Activated T-cell treated with anti-CD3 and anti-CD28 coated beads, Interleukin-2, amount 50 U/mL, for 4 hours (primary cell): ENCODE data around the gene TAF11L6. TPM values are rescaled to one million over a fixed set of nuclear protein-coding genes. Genes with fewer than 3 reads are reported as not detected.
"Not testable (repeated sequence)": the region's sequence is repeated elsewhere in the genome, so short reads cannot be mapped to it uniquely, and the experiment has no call there.

Source experiments
- ATAC-seq, 2 donors: fragments of 200-7000 bp; cut with Tn5 transposase; one replicate each; pipeline ENCODE4 v1.10.0; 2021
- DNase-seq: peaks from one replicate; pipeline ENCODE4 v3.0.0-alpha.2; 2020
- H3K27me3 Mint-ChIP-seq: one replicate; pipeline ENCODE4 v1.8.0; 2021; ENCODE audit warnings: low read depth, mixed read lengths
- H3K36me3 Mint-ChIP-seq: one replicate; pipeline ENCODE4 v1.8.0; 2022; ENCODE audit warnings: mixed read lengths; ENCODE audit not compliant: insufficient read depth
- H3K4me1 Mint-ChIP-seq: one replicate; pipeline ENCODE4 v1.8.0; 2021; ENCODE audit warnings: low read depth, mixed read lengths
- H3K4me3 Mint-ChIP-seq: one replicate; pipeline ENCODE4 v1.8.0; 2021; ENCODE audit warnings: mild to moderate bottlenecking, moderate library complexity, mixed read lengths
- H3K9me3 Mint-ChIP-seq: one replicate; pipeline ENCODE4 v1.8.0; 2021; ENCODE audit warnings: mixed read lengths
- total RNA-seq, 3 donors: library from RNA; stranded (reverse); gene quantifications; one replicate each; pipeline ENCODE4 v1.2.1, GENCODE V29; 2021

The TAF11L6 gene
- not detected for total RNA-seq

DNA sequence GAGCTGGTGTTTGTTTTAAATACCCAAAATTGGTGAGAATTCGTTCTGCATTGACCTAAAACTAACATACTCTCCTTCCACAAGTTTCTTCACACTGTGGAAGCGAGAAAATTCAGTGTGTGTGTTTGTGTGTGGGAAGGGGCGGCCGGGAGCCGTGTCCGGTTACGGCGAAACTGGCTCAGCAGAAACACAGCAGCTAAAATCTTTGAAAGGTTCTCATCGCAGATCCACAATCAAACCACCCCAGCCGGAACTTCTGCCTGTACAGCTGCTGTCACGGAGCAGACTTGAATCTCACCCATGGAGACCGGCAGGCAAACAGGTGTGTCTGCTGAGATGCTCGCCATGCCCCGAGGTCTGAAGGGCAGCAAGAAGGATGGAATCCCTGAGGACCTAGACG, at the start of gene TAF11L6:
Gene TAF11L6 (plus strand): TSS at position 301 of the 400 bp plus-strand sequence.
- H3K4me3 Mint-ChIP-seq, DNase-seq, H3K27me3 Mint-ChIP-seq, H3K36me3 Mint-ChIP-seq, ATAC-seq, H3K4me1 Mint-ChIP-seq, H3K9me3 Mint-ChIP-seq: not testable (repeated sequence)

DNA sequence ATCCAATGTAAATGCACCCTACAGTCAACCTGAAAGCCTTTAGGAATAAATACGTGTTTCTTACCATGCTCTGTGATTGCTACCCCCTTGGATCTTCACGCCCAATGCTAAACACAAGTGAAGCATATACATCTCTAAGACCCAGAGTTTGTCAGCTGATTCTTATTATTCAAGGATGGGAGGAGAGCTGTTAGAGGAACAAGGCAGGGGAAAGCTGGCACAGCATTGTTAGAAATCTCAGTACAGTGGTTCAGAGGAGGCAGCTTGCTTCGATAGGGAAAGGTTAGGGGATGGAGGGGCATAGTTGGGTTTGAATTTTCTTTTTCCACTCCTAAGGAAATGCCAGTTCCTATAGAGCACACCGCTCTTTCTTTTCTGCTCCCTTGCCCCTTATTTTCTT, 47.1 kb upstream of the TAF11L6 start:
- Mint-ChIP-seq H3K9me3 (no peaks in the 10 kb centered on the region), H3K36me3 (no peaks in the 10 kb centered on the region), H3K4me3 (no peak overlapping the region), H3K27me3 (no peaks in the 10 kb centered on the region), H3K4me1 (no peaks in the 10 kb centered on the region)
- DNase-seq (no peak), ATAC-seq (no peak)

DNA sequence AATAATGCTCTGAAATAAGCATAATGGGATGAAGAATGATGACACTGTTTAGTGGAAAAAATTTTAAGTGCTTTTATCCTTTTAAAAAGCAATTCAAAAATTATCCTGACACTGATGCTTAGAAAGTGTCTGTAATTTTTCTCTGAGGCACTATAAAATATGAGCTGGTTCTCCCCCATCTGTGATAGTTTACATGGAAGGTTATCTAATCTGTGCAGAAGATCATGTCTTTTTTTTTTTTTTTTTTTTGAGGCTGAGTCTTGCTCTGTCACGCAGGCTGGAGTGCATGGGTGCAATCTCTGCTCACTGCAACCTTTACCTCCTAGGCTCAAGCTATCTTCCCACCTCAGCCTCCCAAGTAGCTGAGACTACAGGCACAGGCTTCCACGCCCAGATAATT, 45.7 kb upstream of the TAF11L6 start:
- Mint-ChIP-seq H3K4me3 (no peak overlapping the region), H3K27me3 (no peaks in the 10 kb centered on the region), H3K36me3 (no peaks in the 10 kb centered on the region), H3K9me3 (no peaks in the 10 kb centered on the region), H3K4me1 (no peaks in the 10 kb centered on the region)
- DNase-seq (no peak), ATAC-seq (no peak)

DNA sequence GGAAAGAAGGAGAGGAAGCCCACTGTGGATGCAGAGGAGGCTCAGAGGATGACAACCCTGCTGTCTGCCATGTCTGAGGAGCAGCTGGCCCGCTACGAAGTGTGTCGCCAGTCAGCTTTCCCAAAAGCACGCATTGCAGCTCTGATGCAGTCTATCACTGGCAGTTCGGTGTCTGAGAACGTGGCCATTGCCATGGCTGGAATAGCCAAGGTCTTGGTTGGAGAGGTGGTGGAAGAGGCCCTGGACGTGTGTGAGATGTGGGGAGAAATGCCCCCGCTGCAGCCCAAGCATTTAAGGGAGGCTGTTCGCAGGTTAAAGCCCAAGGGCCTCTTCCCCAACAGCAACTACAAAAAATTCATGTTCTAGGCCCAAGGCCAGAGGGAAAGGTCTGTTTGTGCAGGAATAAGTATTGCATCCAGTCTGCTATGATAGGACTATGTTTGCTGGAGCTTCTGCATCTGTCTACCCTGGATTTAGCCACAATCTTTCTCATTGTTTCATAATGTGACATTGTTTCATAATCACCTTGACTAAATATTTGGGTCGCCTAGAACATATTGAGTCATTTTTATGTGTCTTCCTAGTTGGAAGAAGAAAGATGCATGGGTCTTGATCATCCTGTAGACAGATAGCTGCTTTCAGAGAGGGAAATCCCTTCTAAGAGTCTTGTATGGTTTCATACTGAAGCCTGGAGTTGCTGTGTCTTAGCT, 41.9 kb upstream of the TAF11L6 start:
- not testable (repeated sequence) for H3K9me3 Mint-ChIP-seq, H3K4me1 Mint-ChIP-seq, H3K4me3 Mint-ChIP-seq, H3K27me3 Mint-ChIP-seq, ATAC-seq, DNase-seq, H3K36me3 Mint-ChIP-seq

DNA sequence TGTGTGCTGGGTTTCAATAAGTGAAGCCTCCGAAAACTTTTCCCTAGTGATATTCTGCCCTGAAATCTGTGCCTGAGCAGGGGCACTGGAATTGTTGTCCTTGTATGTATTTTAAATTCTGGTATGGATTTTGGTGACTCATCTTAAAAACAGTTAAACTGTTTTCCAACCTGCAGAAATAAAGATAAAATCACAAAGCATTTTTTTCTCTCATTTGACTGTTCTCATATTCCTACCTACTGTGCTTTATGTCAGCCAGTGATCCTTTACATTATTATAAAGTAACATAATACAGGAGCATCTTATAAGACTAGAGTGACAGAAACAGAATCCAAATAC, 41.3 kb upstream of the TAF11L6 start:
- no peak for ATAC-seq
- H3K4me3 Mint-ChIP-seq, result no peak overlapping the region
- H3K9me3 Mint-ChIP-seq, result peaks cover 10% of the 10 kb centered on the region
- DNase-seq, result no peak
- H3K27me3 Mint-ChIP-seq, result no peaks in the 10 kb centered on the region
- H3K36me3 Mint-ChIP-seq, result no peaks in the 10 kb centered on the region
- H3K4me1 Mint-ChIP-seq, result no peaks in the 10 kb centered on the region

DNA sequence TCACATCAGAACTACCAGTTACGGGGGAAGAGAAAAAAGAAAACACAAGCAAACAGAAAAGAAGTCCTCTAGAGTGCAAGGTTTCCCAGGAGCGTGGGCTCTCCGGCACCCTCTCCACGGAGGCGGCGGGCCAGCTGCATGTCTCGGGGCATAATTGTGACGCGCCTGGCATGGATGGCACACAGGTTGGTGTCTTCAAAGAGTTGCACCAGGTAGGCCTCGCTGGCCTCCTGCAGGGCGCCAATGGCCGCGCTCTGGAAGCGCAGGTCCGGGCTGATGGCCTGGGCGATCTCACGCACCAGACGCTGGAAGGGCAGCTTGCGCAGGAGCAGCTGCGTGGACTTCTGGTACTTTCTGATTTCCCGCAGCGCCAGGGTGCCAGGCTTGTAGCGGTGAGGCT, 37.2 kb upstream of the TAF11L6 start:
- not testable (repeated sequence) for ATAC-seq, H3K4me1 Mint-ChIP-seq, H3K4me3 Mint-ChIP-seq, H3K27me3 Mint-ChIP-seq, DNase-seq, H3K36me3 Mint-ChIP-seq
- H3K9me3 Mint-ChIP-seq, result peaks cover 19% of the 10 kb centered on the region

DNA sequence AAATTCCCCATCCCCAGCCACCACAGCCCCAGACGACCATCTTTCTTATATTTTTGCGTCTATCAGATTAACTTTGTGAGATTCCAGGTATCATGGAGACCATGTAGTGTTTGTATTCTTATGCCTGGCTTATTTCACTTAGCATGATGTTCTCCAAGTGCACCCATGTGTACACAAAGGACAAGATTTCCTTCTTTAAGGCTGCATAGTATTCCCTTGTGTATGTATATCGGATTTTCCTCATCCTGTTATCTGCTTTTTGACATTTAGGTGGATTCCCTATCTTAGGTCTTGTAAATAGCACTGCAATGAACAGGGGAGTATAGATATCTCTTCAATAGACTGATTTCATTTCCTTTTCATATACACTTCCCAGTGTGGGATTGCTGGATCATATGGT, 35.7 kb upstream of the TAF11L6 start:
- no peak for DNase-seq
- Mint-ChIP-seq H3K4me1 (no peaks in the 10 kb centered on the region), H3K4me3 (no peak overlapping the region), H3K27me3 (no peaks in the 10 kb centered on the region), H3K9me3 (peaks cover 19% of the 10 kb centered on the region), H3K36me3 (no peaks in the 10 kb centered on the region)
- ATAC-seq, result no peak

DNA sequence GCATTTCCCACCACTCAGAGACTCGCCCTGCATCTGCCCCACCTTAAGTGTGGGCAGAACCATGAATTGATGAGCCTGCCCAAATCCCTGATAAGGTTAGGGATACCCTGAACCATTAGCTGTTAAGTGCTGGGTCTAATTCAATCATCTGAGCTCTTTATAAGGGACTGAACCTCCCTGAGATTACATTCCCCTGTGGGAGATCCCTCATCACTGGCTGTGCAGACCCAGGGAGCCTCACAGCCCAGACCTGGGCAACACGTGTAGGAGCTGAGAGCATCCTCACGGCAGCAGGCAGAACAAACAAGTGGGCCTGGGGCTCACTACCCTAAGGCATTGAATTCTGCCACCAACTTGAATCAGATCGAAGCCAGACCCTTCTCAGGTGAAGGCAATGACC, 31.0 kb upstream of the TAF11L6 start:
- H3K27me3 Mint-ChIP-seq, result no peaks in the 10 kb centered on the region
- no peak for DNase-seq
- ATAC-seq, result no peak
- peaks cover 7% of the 10 kb centered on the region for H3K9me3 Mint-ChIP-seq
- no peak overlapping the region for H3K4me3 Mint-ChIP-seq
- H3K36me3 Mint-ChIP-seq, result no peaks in the 10 kb centered on the region
- H3K4me1 Mint-ChIP-seq, result no peaks in the 10 kb centered on the region

DNA sequence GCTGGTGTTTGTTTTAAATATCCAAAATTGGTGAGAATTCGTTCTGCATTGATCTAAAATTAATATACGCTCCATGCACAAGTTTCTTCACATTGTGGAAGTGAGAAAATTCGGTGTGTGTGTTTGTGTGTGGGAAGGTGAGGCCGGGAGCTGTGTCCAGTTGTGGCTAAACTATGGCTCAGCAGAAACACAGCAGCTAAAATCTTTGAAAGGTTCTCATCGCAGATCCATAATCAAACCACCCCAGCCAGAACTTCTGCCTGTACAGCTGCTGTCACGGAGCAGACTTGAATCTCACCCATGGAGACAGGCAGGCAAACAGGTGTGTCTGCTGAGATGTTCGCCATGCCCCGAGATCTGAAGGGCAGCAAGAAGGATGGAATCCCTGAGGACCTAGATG, 30.5 kb upstream of the TAF11L6 start, which contains the start of gene TAF11L2:
Gene TAF11L2 (plus strand): TSS at position 301 of the 400 bp plus-strand sequence.
- not testable (repeated sequence) for H3K36me3 Mint-ChIP-seq, H3K4me1 Mint-ChIP-seq, H3K4me3 Mint-ChIP-seq, ATAC-seq, H3K27me3 Mint-ChIP-seq, DNase-seq, H3K9me3 Mint-ChIP-seq

DNA sequence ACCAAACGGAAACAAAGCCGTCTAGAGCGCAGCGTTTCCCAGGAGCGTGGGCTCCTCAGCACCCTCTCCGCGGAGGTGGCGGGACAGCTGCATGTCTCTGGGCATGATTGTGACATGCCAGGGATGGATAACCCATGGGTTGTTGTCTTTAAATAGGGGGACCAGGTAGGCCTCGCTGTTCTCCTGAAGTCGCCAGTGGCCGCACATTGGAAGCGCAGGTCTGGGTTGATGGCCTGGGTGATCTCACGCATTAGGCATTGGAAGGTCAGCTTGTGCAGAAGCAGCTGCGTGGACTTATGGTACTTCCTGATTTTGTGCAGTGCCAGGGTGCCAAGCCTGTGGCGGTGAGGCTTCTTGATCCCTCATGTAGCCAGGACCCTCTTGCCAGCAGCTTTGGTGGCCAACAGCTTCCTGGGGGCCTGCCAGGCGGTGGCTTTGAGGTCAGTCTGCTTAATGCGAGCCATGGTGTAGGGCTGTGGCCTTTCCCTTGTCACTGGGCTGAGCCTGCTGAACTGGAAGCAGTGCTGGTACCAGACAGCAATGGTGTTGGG, 16.6 kb upstream of the TAF11L6 start:
- ATAC-seq (no peak), DNase-seq (no peak)
- Mint-ChIP-seq H3K4me3 (no peak overlapping the region), H3K9me3 (peaks cover 7% of the 10 kb centered on the region), H3K27me3 (no peaks in the 10 kb centered on the region), H3K4me1 (no peaks in the 10 kb centered on the region), H3K36me3 (no peaks in the 10 kb centered on the region)

DNA sequence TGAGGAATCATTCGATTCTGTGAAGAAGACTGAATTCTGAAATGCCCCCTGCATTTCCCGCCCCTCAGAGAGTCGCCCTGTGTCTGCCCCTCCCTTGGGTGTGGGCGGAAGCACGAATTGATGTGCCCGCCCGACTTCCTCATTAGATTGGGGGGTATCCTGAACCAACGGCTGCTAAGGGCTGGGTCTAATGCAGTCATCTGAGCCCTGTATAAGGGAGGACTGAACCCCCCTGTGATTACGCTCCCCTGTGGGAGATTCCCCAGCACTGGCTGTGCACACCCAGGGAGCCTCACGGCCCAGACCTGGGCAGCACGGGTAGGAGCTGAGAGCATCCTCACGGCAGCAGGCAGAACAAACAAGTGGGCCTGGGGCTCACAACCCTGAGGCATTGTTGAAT, 10.9 kb upstream of the TAF11L6 start:
- not testable (repeated sequence) for H3K36me3 Mint-ChIP-seq, ATAC-seq
- DNase-seq, result peak; percentile 31

DNA sequence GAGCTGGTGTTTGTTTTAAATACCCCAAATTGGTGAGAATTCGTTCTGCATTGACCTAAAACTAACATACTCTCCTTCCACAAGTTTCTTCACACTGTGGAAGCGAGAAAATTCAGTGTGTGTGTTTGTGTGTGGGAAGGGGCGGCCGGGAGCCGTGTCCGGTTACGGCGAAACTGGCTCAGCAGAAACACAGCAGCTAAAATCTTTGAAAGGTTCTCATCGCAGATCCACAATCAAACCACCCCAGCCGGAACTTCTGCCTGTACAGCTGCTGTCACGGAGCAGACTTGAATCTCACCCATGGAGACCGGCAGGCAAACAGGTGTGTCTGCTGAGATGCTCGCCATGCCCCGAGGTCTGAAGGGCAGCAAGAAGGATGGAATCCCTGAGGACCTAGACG, 10.4 kb upstream of the TAF11L6 start, which contains the start of gene TAF11L3:
Gene TAF11L3 (plus strand): TSS at position 301 of the 400 bp plus-strand sequence.
- H3K9me3 Mint-ChIP-seq, H3K27me3 Mint-ChIP-seq, H3K36me3 Mint-ChIP-seq, H3K4me3 Mint-ChIP-seq, DNase-seq, ATAC-seq, H3K4me1 Mint-ChIP-seq: not testable (repeated sequence)

More for the DNA sequence above, 10.9 kb upstream of the TAF11L6 start:
- H3K9me3 Mint-ChIP-seq, H3K4me3 Mint-ChIP-seq, H3K4me1 Mint-ChIP-seq, H3K27me3 Mint-ChIP-seq: not testable (repeated sequence)

DNA sequence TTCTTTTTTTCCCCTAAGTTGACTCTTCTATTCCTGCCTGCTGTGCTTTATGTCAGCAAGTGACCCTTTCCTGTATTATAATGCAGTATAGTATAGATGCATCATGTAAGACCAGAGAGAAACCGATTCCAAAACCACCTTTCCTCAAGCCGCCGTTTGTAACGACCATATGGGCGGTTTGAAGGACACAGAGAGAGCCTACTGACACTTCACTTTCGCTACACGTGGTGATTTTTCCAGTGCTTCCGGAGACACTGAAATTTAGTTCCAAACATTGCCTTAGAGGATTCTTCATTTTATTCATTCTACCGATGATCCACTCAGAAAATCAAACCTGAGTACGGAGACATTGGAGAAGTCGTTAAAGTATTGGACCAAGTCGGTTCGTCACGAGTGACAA, 9.0 kb upstream of the TAF11L6 start:
- not testable (repeated sequence) for ATAC-seq, H3K27me3 Mint-ChIP-seq, DNase-seq, H3K4me3 Mint-ChIP-seq, H3K36me3 Mint-ChIP-seq, H3K4me1 Mint-ChIP-seq, H3K9me3 Mint-ChIP-seq

DNA sequence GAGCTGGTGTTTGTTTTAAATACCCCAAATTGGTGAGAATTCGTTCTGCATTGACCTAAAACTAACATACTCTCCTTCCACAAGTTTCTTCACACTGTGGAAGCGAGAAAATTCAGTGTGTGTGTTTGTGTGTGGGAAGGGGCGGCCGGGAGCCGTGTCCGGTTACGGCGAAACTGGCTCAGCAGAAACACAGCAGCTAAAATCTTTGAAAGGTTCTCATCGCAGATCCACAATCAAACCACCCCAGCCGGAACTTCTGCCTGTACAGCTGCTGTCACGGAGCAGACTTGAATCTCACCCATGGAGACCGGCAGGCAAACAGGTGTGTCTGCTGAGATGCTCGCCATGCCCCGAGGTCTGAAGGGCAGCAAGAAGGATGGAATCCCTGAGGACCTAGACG, 7.0 kb upstream of the TAF11L6 start, which contains the start of gene TAF11L4:
Gene TAF11L4 (plus strand): TSS at position 301 of the 400 bp plus-strand sequence.
- ATAC-seq, H3K4me1 Mint-ChIP-seq, H3K36me3 Mint-ChIP-seq, H3K4me3 Mint-ChIP-seq, DNase-seq, H3K27me3 Mint-ChIP-seq, H3K9me3 Mint-ChIP-seq: not testable (repeated sequence)

DNA sequence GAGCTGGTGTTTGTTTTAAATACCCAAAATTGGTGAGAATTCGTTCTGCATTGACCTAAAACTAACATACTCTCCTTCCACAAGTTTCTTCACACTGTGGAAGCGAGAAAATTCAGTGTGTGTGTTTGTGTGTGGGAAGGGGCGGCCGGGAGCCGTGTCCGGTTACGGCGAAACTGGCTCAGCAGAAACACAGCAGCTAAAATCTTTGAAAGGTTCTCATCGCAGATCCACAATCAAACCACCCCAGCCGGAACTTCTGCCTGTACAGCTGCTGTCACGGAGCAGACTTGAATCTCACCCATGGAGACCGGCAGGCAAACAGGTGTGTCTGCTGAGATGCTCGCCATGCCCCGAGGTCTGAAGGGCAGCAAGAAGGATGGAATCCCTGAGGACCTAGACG, 3.5 kb upstream of the TAF11L6 start, which contains the start of gene TAF11L5:
Gene TAF11L5 (plus strand): TSS at position 301 of the 400 bp plus-strand sequence.
- ATAC-seq, H3K4me3 Mint-ChIP-seq, H3K9me3 Mint-ChIP-seq, DNase-seq, H3K4me1 Mint-ChIP-seq, H3K36me3 Mint-ChIP-seq, H3K27me3 Mint-ChIP-seq: not testable (repeated sequence)
